ENCODE results near the gene CENPT. TPM values are rescaled to one million over a fixed set of nuclear protein-coding genes. Genes with fewer than 3 reads are reported as not detected.

CENPT gene
- polyA plus RNA-seq, 1 experiment, result 42.4 TPM

DNA sequence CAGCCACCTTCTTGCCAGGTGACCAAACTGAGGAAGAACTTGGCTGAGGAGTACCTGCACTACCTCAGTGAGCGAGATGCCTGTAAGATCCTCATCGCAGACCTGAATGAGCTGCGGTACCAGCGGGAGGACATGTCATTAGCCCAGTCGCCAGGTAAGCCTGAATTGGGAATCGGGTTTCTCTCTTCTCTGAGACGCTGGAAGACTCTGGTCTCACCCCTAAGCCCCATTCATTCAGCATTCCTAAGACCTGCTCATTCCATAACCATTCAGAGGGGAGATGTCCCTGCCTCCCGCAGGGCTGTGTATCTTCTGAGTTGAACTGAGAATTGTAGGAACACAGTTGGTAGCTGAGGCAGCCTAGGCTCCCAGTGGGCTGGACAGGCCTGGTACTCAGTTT is 22.4 kb downstream of the CENPT start:
- ChIA-PET CTCF (interaction anchor here (1.0 to 1.5 kb wide), 3 partner anchors 9 to 117 kb away, joined by 3 to 7 read pairs (median 3); no protein-coding TSS in a partner anchor), POLR2A (interaction anchor here (0.7 kb wide), 1 partner anchor 165 kb away, joined by 3 read pairs; the partner anchor contains the start of gene ACD)
- no peak overlapping the region for H3K4me3 ChIP-seq (ENCODE audit: low read depth, low read length)
- TF ChIP-seq, protein P1, sequence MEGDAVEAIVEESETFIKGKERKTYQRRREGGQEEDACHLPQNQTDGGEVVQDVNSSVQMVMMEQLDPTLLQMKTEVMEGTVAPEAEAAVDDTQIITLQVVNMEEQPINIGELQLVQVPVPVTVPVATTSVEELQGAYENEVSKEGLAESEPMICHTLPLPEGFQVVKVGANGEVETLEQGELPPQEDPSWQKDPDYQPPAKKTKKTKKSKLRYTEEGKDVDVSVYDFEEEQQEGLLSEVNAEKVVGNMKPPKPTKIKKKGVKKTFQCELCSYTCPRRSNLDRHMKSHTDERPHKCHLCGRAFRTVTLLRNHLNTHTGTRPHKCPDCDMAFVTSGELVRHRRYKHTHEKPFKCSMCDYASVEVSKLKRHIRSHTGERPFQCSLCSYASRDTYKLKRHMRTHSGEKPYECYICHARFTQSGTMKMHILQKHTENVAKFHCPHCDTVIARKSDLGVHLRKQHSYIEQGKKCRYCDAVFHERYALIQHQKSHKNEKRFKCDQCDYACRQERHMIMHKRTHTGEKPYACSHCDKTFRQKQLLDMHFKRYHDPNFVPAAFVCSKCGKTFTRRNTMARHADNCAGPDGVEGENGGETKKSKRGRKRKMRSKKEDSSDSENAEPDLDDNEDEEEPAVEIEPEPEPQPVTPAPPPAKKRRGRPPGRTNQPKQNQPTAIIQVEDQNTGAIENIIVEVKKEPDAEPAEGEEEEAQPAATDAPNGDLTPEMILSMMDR (IDR thresholded peaks at IDR 0.05; ENCODE audit: insufficient read depth, low read depth, low read length), result no peak
- no peaks in the 10 kb centered on the region for H3K27me3 ChIP-seq (ENCODE audit: control insufficient read depth, insufficient read depth, low read length)
- H3K36me3 ChIP-seq (ENCODE audit: control insufficient read depth, insufficient read depth, low read length), result peaks cover 14% of the 10 kb centered on the region
- no peak for DNase-seq (ENCODE audit: low read depth)

DNA sequence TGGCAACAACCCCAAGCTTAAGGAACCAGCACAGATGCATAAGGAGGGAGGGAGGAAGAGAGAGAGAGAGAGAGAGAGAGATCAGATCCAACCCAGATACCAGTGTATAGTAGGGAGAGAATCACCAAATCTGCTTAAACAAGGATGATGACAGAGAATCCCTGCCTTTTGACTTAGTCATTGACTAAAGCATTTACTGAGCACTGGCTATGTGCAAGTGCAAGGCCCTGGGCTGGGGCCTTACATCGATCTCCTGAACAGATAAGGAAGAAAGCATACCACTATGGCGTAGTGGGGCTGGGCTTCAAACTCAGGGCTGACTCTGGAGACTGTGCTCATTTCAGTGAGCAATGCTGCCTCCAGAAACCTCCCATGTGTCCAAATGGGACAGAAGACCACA is 25.0 kb downstream of the CENPT start:
- H3K36me3 ChIP-seq (ENCODE audit: control insufficient read depth, insufficient read depth, low read length), result peaks cover 4% of the 10 kb centered on the region; the same call in 1 of the 2 replicates
- ChIA-PET CTCF (interaction anchor here (0.6 kb wide), 1 partner anchor 56 kb away, joined by 4 read pairs; no protein-coding TSS in a partner anchor), POLR2A (no interaction called here)
- DNase-seq (ENCODE audit: low read depth), result no peak
- no peak overlapping the region for H3K4me3 ChIP-seq (ENCODE audit: low read depth, low read length)
- TF ChIP-seq, protein P1 (IDR thresholded peaks at IDR 0.05; ENCODE audit: insufficient read depth, low read depth, low read length), result no peak
- no peaks in the 10 kb centered on the region for H3K27me3 ChIP-seq (ENCODE audit: control insufficient read depth, insufficient read depth, low read length)

DNA sequence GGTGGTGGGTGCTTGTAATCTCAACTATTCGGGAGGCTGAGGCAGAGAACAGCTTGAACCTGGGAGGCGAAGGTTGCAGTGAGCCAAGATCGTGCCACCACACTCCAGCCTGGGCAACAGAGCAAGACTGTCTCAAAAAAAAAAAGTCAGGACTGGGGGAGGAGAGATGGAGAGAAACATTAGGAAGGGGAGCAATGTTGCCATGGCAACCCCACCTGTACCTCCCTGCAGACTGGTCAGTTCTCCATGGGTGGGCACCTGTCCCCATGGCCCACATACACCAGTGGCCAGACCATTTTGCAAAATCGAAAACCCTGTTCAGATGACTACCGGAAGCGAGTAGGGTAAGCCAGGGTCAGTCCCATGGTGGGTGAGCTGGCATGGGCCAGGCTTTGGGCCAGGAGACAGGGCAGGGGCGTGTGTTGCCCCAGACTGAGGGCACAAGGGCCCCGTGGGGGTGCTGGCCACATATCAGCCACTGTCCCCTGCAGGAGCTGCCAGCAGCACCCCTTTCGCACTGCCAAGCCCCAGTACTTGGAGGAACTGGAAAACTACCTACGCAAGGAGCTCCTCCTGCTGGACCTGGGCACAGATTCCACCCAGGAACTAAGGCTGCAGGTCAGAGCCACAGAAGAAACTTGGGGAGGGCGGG is 26.8 kb downstream of the CENPT start:
- POLR2A ChIA-PET, result no interaction called here
- DNase-seq (ENCODE audit: low read depth), result no peak
- H3K4me3 ChIP-seq (ENCODE audit: low read depth, low read length), result no peak overlapping the region
- TF ChIP-seq, protein P1 (IDR thresholded peaks at IDR 0.05; ENCODE audit: insufficient read depth, low read depth, low read length), result no peak
- H3K27me3 ChIP-seq (ENCODE audit: control insufficient read depth, insufficient read depth, low read length), result no peaks in the 10 kb centered on the region
- CTCF ChIA-PET, result interaction anchor here (1.4 to 1.5 kb wide), 2 partner anchors 63 to 108 kb away, joined by 4 to 5 read pairs; no protein-coding TSS in a partner anchor
- peaks cover 1% of the 10 kb centered on the region; the same call in 1 of the 2 replicates for H3K36me3 ChIP-seq (ENCODE audit: control insufficient read depth, insufficient read depth, low read length)

DNA sequence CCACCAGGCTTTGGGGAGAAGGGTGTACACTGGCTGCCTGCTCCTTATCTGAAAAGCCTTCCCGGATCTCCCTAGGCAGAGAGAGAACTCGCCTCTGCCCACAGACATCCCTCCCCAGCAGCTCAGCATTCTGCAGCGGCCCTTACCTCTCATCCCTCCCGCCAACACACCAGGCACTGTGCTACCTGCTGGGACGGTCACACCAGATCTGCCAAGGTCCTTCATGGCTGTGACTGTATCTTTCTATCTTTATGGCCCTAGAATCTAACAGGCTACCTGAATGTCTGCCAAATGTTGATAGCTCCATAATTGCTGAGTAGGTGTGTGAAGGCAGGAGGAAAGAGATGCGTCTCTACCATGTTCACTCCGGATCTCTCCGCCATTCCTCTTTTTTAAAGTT is 32.9 kb downstream of the CENPT start:
- TF ChIP-seq, protein P1 (IDR thresholded peaks at IDR 0.05; ENCODE audit: insufficient read depth, low read depth, low read length), result no peak
- POLR2A ChIA-PET, result no interaction called here
- CTCF ChIA-PET, result interaction anchor here (0.9 to 2.7 kb wide), 5 partner anchors 13 to 226 kb away, joined by 3 to 17 read pairs (median 4); no protein-coding TSS in a partner anchor
- H3K4me3 ChIP-seq (ENCODE audit: low read depth, low read length), result no peak overlapping the region
- no peak for DNase-seq (ENCODE audit: low read depth)
- H3K36me3 ChIP-seq (ENCODE audit: control insufficient read depth, insufficient read depth, low read length), result no peaks in the 10 kb centered on the region
- no peaks in the 10 kb centered on the region for H3K27me3 ChIP-seq (ENCODE audit: control insufficient read depth, insufficient read depth, low read length)

DNA sequence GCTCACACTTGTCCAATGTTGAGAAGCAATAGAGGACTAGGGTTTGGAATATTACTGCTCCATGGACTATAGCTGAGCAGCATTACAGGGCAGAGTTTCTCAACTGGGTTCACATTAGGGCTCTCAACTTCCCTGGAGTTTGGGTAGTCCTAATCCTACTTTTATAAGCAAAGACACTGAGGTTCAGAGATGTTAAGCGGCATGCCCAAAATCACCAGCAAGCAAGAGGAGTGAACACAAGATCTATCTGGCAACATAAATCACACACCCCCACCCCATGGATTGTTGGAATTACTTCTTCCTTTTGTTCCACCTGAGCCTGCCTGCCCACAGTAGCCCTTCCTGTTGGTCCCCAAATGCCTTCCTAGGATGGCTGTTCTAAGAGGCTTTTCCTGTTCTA is 35.6 kb downstream of the CENPT start:
- DNase-seq (ENCODE audit: low read depth), result no peak
- TF ChIP-seq, protein P1 (IDR thresholded peaks at IDR 0.05; ENCODE audit: insufficient read depth, low read depth, low read length), result no peak
- CTCF ChIA-PET, result interaction anchor here (1.5 kb wide), 1 partner anchor 130 kb away, joined by 3 read pairs; no protein-coding TSS in a partner anchor
- H3K36me3 ChIP-seq (ENCODE audit: control insufficient read depth, insufficient read depth, low read length), result no peaks in the 10 kb centered on the region
- H3K4me3 ChIP-seq (ENCODE audit: low read depth, low read length), result no peak overlapping the region
- POLR2A ChIA-PET, result no interaction called here
- H3K27me3 ChIP-seq (ENCODE audit: control insufficient read depth, insufficient read depth, low read length), result no peaks in the 10 kb centered on the region

All from BJ (cell line).